AG09319 (cell line): ENCODE data around the gene FRMD3.

Experiments used
- DNase-seq: peaks from one replicate; pipeline ENCODE4 v3.0.0-alpha.2; 2010; ENCODE audit warnings: low read depth; ENCODE audit errors: extremely low read depth
- CTCF ChIP-seq: IDR thresholded peaks from 2 replicates; pipeline ENCODE4 v1.5.1; 2011; ENCODE audit warnings: low read depth, mild to moderate bottlenecking, inconsistent platforms, low read length, moderate library complexity

Gene FRMD3

DNA sequence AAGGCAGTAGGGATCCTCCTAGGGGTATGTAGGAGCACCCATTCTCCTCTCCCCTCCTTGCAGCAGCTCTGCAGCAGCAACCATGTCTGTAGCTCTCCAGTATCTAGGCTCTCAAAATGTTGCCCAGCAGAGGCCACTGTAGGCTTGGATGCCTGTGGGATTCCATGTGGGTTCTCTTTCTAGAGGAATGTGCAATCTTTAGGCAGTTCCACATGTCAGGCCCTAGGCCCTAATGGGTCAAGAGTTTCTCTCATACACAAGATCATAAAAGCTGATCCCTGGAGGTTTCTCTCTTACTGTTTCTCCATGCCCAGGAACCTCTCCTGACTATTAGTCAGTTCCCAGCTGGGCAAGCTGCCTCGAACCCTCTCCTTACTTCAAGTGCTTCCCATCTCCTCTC is 215.8 kb downstream of the FRMD3 start:
- TF ChIP-seq CTCF, result no peak; the same call in 1 of the 2 replicates

GRCh38 chr9:83317244-83317643 is 221.0 kb downstream of the FRMD3 start:
- no peak for TF ChIP-seq CTCF
- no peak for DNase-seq

More for the DNA sequence above, 215.8 kb downstream of the FRMD3 start:
- DNase-seq, result no peak

- DNase-seq, result no peak
- TF ChIP-seq CTCF, result no peak
These were observed 222.6 kb downstream of the FRMD3 start for GRCh38 chr9:83315649-83316048.

DNA sequence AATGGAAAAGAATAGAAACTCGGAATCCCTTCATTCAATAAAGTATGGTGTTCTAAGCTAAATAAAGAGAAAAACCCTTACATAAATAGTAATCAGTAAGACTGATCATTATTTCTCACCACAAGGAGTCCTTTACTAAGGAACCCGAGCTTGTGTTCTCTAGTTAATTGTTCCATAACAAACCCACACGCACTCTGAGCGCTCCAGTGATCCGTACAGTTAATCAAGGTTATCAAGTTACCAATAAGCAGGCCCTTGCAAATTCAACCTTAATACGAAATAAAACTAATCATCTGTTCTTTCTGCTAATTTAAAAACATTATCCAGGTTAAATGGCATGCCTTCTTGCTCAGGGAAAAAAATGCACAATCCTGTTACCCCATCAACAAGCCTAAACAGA is 224.4 kb downstream of the FRMD3 start:
- TF ChIP-seq CTCF, result no peak
- no peak for DNase-seq

DNA sequence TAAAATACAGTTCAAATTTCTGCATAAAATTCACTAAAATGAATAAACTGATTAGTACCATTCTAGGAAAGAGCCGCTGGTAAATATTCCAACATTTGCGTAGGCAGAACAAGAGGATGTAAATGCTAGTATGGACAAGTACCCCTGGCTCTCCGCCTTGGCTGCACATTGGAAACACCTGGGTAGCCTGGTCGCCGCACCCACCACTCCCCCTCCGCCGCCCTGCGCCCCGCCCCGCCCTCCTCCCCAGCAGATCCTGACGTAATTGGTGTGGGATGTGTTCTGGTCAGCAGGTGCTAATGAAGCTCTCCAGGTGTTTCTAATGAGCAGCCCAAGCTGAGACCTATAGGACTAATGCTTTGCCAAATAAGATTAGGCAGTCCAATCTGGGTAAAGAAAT is 225.7 kb downstream of the FRMD3 start:
- no peak for DNase-seq
- TF ChIP-seq CTCF, result no peak

DNA sequence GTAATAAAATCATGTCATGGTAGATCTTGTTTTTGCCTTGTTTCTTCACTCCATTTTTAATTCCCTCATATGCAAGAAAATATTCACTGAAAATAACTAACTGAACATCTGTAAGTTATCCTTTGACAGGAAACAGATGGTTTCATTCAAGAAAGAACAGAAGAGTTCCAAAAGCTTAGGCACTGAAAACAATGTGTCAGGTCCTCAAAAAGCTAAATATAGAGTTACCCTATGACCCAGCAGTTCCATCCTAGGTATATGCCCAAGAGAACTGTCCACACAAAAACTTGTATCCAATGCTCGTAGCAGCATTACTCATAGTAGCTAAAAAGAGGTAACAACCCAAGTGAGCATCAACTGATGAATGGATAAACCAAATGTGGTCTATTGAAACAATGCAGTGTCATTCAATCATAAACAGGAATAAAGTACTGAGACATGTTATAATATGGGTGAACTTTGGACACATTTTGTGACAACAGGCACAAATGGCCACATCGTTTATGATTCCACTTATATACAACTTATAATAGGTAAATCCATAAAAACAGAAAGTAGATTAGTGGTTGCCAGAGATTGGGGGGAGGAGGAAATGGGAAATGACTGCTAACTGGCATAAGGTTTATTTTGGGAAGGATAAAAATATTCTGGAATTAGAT is 231.0 kb downstream of the FRMD3 start:
- no peak for TF ChIP-seq CTCF
- no peak for DNase-seq

DNA sequence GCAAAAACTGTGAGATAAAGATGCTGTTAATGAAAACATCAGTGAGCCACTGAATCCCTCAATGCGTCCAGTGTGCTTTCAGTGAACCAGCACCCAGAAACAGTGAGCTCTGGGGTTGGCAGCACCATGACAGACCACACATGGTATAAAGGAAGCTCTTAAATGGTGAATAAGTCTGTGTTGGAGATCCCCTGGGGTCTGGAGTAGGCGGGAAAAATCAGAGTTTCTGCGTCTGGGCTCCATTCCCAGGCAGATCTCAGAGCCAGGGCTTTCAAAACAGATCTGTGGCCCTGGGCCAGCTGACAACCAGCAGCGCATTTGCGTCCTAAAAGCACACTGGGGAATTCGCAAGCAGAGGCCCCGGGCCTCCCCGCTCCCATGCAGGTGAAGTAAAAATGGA is 233.5 kb downstream of the FRMD3 start:
- no peak for TF ChIP-seq CTCF
- DNase-seq, result peak; percentile 80
